GM08714 (cell line): ENCODE measurements around the gene RAX2.

Experiments
- H3K4me3 ChIP-seq: fragments of 200-500 bp; sonication (Bioruptor generic); 2 replicates; pipeline ENCODE4 v1.5.1; 2014; ENCODE audit warnings: mild to moderate bottlenecking, low read length, inconsistent platforms
- ZNF274 ChIP-seq: IDR thresholded peaks from 2 replicates; pipeline ENCODE4 v1.6.1; 2012; ENCODE audit warnings: mild to moderate bottlenecking, low read depth, low read length

RAX2 gene

GRCh38 chr19:3788996-3789778 is 17.2 kb upstream of the RAX2 start:
- no peak for TF ChIP-seq ZNF274

GRCh38 chr19:3785938-3786824 is 14.2 kb upstream of the RAX2 start, which contains the start of gene MATK:
TSS of gene MATK (minus strand) at chr19:3786381. CDS start at chr19:3785135, 1,246 bp downstream.
- H3K4me3 ChIP-seq = peak within 1 kb of the TSS; percentile 25; the same call in 1 of the 2 replicates
- no peak for TF ChIP-seq ZNF274

More at GRCh38 chr19:3788996-3789778, 17.2 kb upstream of the RAX2 start:
- H3K4me3 ChIP-seq = no peak overlapping the region

DNA sequence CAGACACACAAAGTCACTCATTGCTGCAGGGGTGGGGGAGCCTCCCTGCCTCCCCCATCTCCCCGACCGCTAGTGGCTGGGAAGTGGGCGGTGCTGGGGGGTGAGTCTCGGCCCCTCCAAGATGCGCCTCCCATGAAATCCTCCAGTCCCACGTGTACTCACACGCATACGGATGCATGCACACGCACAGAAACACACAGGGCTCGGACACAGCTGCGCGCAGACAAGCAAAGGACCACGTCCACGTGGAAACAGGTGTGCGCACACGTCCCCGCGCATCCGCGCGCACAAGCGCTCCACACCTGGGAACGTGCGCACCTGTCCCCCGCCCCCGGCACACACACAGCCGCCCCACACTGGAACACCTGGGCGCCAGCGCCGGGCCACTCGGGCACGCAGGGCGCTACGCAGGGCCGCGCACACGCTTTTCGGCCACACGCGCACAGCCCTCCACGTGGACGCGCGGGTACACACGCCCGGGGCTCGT is 13.5 kb upstream of the RAX2 start:
- peak overlapping the region; percentile 25; the same call in 1 of the 2 replicates for H3K4me3 ChIP-seq
- TF ChIP-seq ZNF274 = no peak

DNA sequence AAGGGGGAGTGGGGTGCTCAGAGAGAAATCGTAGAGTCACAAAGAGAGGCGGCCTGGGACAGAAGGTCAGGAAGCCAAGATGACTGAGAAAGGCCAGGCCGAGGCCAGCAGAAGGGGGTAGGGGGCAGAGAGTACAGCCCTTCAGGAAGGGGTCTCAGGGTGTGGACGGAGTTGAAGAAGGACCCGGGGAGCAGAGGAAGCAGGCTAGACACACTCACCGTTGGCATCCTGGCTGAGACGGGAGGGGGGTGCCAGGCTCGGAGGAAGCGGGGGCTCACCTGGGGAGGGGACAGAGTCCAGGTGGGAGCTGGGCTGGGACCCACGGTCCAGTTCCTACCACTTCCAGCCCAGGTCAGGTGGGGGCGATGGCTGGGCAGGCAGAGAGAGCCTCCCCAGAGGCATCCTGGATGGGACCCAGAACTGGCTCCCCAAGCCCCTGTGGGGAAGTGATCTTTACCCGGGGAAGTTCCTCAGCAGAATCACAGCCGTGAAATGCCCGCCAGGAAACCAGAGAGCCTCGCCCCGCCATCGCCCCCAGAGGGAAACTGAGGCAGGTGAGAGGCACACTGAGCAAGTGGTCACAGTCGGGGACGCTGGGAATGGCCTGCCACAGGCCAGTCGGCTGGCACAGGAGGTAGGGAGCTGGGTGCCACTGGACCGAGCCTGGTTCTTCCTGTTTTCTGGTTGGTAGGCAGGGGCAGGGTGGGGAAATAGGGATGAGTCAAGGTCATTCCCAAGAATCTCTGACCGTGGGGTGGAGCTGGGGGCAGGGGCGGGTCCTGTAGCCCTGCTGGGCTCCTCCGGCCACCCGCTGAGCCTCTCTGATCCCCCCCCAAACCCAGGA is 12.8 kb upstream of the RAX2 start:
- no peak overlapping the region for H3K4me3 ChIP-seq
- TF ChIP-seq ZNF274 = no peak

- no peak overlapping the region for H3K4me3 ChIP-seq
- no peak for TF ChIP-seq ZNF274
Measured at GRCh38 chr19:3783660-3784584, 11.9 kb upstream of the RAX2 start.

DNA sequence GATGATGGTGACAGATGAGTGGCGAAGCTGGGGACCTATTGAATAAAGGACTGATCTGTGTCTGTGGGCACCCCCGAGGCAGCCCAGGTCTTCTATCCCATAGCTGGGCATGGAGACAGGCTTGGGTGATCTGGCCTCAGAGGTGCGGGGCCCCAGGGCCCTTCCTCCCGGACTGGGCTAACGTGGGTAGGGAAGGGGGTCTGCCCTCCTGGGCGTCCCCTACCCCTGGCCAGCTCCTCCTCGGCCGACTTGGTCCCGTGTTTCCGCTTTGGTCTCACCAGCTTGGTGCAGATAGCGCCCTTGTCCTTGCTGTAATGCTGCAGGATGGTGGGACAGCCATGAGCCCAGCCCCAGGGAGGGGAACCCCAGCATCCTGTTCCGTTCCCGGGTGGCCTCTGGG is 10.9 kb upstream of the RAX2 start:
- no peak for TF ChIP-seq ZNF274

GRCh38 chr19:3782330-3782729 is 10.3 kb upstream of the RAX2 start:
- TF ChIP-seq ZNF274 = no peak
- H3K4me3 ChIP-seq = no peak overlapping the region

More for the DNA sequence above, 10.9 kb upstream of the RAX2 start:
- no peak overlapping the region for H3K4me3 ChIP-seq

DNA sequence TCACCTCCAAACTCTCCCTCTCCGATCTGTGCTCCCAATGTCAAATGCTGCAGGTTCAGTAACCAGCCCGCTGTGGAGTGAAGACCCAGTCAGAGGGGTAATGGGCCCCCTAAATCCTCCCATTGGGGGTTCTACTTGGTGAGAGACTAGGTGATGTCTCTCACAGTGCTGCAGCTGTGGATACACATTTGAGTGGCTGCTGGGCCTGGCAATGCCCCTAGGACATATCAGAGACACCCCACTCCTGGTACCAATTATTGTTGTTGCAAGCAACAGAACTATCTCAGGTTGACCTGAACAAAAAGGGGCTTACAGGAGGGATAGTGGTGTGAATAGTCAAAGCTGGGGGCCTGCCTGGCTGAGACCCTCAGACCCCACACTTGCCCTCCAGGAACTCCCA is 9.6 kb upstream of the RAX2 start:
- no peak for TF ChIP-seq ZNF274
- no peak overlapping the region for H3K4me3 ChIP-seq

DNA sequence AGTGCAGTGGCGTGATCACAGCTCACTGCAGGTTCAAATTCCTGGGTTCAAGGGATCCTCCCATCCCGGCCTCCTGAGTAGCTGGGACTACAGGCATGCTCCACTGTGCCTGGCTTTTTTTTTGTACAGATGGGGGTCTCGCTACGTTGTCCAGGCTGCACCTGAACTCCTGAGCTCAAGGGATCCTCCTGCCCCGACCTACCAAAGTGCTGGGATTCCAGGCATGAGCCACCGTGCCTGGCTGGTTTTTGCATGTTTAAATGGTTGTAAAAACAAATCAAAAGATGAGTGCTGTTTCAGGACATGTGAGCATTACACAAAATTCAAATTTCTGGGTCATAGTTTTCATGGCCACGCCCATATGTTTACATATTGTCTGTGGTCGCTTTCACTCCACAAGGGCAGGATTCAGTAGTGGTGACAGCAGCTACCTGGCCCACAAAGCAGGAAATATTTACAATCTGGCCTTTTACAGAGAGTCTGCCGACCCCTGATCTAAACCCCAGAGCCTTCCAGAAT is 8.8 kb upstream of the RAX2 start:
- TF ChIP-seq ZNF274 = no peak
- no peak overlapping the region for H3K4me3 ChIP-seq

- no peak for TF ChIP-seq ZNF274
- H3K4me3 ChIP-seq = no peak overlapping the region
Measured at GRCh38 chr19:3778899-3779723, 7.1 kb upstream of the RAX2 start.

- no peak overlapping the region for H3K4me3 ChIP-seq
- TF ChIP-seq ZNF274 = no peak
Measured at GRCh38 chr19:3778104-3778867, 6.3 kb upstream of the RAX2 start.
